ENCODE results near the gene ADAM12.

ADAM12 gene

GRCh38 chr10:126270111-126270510 is 118.2 kb downstream of the ADAM12 start:
- no peak for DNase-seq (ENCODE audit: extremely low read depth, low read depth)
- TF ChIP-seq CTCF (IDR thresholded peaks at IDR 0.05; ENCODE audit: low read depth, low read length, missing control alignments) = no peak
- no peak overlapping the region for H3K4me3 ChIP-seq (replicated peaks; ENCODE audit: low read depth, low read length)

DNA sequence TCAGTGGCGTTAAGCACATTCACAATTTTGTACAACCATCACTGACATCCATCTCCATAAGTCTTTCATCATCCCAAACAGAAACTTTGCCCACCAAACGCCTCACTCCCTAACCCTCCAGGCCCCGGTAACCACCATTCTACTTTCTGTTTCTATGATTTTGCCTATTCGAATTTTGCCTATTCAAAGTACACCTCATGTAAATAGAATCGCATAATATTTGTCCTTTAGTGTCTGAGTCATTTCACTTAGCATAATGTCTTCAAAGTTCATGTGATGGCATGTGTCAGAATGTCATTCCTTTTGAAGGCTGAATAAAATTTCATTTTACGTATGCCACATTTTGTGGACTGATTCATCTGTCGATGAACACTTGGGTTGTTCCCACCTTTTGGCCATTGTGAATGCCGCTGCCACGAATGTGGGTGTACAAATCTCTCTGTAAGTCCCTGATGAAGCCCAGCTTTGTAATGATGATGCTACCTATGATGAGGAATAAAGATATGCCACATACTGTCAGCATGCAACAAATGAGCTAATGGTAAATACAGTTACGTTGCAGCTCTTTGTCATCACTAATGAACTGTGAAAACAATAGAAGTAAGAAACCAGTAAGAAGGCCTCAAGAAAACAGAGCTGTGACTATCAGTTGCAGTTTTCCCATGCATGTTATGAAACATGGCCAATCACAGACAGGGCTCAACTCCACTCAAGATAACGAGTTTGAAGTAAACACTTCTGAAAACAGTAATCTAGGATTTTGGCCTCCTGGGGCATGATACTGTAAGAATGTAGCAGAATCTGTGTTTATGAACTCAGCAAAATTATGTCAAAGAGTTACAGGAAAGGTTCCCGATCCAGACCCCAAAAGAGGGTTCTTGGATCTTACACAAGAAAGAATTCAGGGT is 120.0 kb downstream of the ADAM12 start:
- H3K4me3 ChIP-seq (replicated peaks; ENCODE audit: low read depth, low read length) = no peak overlapping the region
- TF ChIP-seq CTCF (IDR thresholded peaks at IDR 0.05; ENCODE audit: low read depth, low read length, missing control alignments) = no peak
- no peak for DNase-seq (ENCODE audit: extremely low read depth, low read depth)

GRCh38 chr10:126264102-126265018 is 123.9 kb downstream of the ADAM12 start:
- H3K4me3 ChIP-seq (replicated peaks; ENCODE audit: low read depth, low read length) = no peak overlapping the region
- no peak for TF ChIP-seq CTCF (IDR thresholded peaks at IDR 0.05; ENCODE audit: low read depth, low read length, missing control alignments)
- DNase-seq (ENCODE audit: extremely low read depth, low read depth) = no peak

GRCh38 chr10:126263006-126263676 is 125.1 kb downstream of the ADAM12 start:
- TF ChIP-seq CTCF (IDR thresholded peaks at IDR 0.05; ENCODE audit: low read depth, low read length, missing control alignments) = no peak
- no peak overlapping the region for H3K4me3 ChIP-seq (replicated peaks; ENCODE audit: low read depth, low read length)
- DNase-seq (ENCODE audit: extremely low read depth, low read depth) = no peak

DNA sequence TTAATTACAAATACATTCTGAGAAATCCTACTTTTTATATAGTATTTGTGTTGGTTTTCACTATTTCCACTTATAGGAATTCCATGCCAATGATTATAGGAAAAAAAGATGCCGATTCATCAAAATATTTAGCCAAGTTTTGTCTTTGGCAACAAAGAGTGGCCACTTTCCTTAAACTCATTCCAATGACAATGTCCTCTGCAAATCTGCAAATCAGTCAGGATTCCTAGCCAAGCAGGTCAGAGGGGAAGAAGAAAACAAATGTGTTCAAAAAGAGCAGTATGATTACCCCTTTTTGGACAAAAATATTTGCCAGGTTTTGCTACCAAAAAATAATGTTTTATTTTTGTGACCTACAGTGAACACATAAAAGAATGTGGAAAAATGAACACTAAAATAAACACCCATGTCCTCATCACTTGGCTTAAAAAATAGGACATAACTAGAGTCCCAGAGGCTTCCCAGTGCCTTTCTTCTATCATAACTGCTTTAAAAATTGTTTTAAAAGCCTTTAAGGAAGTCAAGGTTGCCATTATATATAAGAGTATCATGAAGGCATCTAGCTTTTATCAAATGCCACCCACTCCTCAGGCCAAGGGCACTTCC is 125.9 kb downstream of the ADAM12 start:
- H3K4me3 ChIP-seq (replicated peaks; ENCODE audit: low read depth, low read length) = no peak overlapping the region
- no peak for DNase-seq (ENCODE audit: extremely low read depth, low read depth)
- TF ChIP-seq CTCF (IDR thresholded peaks at IDR 0.05; ENCODE audit: low read depth, low read length, missing control alignments) = no peak
